HG03139 (cell line): Measurements from ENCODE around the gene HAL.
A peak's percentile ranks its signal among the peaks of the same experiment; 100 is the strongest.
"Not testable (repeated sequence)": the region's sequence is repeated elsewhere in the genome, so short reads cannot be mapped to it uniquely, and the experiment has no call there.

ENCODE experiments used
- ATAC-seq: cut with Tn5 transposase; IDR thresholded peaks from one replicate; pipeline ENCODE4 v1.9.1; 2021; ENCODE audit not compliant: unreplicated experiment

HAL gene

DNA sequence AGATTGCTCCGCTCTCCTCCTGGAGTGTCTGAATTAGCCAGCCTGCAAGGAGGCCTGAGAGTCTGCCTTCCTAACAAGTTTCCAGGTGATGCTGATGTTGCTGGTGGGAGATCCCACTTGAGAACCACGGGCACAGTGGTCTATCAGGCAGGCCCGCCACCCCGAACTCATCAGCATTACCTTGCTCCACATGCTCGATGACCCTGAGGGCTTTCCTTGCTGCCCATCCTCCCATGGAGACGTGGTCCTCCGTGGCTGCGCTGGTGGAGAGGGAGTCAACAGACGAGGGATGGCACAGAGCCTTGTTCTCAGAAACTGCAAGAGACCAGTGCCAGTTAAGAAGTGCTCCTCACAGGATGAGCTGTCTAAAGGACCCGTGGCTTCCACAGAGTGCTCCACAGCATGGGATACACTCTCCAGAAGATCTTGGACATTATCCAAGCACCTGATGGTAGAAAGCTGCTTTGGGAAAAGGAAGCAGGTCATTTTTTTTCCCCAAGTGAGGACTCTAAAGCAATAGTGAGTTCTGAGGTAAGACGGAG, 18.3 kb downstream of the HAL start:
- no peak for ATAC-seq

DNA sequence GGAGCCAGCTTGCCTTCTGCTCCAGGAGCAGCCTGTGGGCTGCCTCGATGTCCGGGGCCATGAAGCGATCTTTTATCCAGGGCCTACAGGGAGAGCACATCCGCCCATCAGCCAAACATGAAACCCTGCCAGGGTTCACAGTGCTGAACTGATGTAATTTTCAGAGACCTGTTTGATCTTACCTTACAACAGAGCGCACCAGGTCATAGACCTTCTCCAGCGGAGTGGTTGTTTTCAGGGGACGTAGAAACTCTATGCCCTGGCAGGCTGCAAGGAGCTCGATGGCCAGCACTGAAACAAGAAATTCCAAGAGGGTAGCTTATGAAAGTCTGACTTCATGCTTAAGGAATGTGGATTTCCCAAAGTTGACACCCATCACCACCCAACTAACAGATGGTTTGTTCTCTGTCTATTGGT, 19.7 kb downstream of the HAL start:
- no peak for ATAC-seq

DNA sequence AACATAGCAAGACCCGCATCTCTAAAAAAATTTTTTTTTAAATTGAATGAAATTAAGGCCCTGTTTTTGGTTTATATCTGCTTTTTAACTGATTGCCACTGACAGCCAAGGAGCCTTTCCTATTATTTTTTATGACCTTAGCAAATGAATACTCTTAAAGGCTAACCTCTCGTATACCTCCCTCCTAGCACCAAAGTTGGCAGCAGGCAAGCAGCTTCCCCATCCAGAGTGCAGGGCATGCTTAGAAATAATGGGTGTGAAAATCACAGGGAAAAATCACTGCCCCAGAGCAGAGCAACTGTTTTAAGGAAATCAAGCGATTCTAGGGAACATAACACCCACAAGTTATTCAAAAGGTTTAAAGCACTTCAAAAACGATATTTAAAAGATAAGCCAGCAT, 20.7 kb downstream of the HAL start:
- no peak for ATAC-seq

DNA sequence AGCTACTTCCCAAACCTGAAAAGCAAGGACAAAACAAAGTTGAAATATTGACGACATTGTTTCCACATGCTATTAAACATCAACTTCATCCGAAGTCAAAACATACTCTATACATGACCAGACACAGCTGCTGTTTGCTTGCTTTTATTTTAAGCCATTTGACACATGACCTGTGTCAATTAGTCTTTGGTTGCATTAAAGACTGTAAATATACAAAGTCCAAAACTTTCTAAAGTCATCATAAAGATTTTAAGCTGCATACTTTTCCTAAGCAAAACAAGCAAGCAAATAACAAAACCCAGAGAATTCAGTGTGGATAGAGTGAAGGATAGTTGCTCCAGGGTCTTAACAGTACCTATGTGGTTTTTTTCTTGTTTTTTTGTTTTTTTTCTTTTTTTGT, 21.8 kb downstream of the HAL start:
- no peak for ATAC-seq

DNA sequence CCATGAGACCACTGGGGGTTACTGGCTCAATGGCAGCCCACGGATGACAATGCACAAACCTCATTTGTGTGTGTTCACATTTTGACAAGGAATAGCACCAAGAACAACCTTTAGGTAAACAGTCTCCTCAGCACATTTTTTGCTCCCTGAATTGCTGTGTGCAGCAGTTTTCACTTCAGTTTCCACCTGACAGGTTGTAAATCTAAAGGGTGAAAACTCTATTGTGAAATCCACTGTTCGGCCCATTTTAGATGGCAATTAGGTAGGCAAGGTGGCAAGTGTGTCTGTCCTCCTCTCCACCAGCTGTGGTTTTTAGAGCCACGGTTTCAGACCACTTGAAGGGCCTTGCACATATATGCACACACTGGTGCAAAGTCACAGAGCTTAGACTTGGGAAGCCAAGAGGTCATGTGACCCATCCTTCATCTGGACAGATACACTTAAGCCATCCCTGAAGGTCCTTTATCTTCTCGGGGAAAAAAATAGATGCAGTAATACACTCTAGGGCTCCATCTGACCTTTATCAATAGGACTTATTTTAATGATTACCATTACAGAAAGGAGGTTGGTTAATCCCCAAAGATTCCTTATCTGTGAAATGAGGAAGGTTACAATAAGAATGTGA, 23.2 kb downstream of the HAL start:
- no peak for ATAC-seq

DNA sequence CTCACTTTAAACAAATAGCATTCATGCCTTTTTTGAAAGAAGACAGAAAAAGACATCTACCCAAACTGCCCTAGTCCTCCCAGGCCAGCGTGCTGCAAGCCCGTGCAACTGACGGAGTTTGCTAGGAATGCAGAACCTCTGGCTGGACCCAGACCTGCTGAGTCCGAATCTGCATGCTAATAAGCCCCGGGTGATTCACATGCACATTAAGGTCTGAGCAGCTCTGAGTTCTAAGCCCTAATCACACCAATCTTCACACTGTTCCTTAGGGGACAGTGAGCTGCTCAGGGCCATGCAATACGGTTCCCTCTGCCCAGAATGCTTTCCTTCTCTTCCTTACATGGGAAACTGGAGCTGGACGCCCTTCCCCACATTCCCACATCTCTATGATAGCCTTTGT, 25.2 kb downstream of the HAL start:
- no peak for ATAC-seq

DNA sequence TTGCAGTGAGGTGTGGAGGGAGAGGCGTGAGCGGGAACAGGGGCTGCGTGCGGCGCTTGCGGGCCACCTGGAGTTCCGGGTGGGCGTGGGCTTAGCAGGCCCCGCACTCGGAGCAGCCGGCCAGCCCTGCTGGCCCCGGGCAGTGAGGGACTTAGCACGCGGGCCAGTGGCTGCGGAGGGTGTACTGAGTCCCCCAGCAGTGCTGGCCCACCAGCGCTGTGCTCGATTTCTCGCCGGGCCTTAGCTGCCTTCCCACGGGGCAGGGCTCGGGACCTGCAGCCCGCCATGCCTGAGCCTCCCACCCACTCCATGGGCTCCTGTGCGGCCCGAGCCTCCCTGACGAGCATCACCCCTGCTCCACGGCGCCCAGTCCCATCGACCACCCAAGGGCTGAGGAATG, 27.0 kb downstream of the HAL start:
- not testable (repeated sequence) for ATAC-seq

DNA sequence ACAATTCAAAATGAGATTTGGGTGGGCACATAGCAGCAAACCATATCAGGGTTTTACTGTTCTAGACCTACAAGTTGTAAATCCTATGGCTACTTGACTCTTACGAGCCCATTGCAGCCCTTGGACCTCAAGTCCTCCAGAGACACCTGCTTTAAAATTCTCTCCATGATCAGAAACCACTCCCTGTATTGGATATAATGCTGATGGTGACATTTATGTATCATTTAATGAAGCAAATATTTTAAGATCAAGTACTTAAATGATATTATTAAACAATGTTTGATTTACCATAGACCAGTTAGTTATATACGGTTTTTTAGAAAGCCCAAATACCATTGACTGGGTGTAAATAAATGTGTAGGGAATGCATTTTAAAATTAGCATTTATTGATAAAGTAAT, 28.8 kb downstream of the HAL start:
- no peak for ATAC-seq

DNA sequence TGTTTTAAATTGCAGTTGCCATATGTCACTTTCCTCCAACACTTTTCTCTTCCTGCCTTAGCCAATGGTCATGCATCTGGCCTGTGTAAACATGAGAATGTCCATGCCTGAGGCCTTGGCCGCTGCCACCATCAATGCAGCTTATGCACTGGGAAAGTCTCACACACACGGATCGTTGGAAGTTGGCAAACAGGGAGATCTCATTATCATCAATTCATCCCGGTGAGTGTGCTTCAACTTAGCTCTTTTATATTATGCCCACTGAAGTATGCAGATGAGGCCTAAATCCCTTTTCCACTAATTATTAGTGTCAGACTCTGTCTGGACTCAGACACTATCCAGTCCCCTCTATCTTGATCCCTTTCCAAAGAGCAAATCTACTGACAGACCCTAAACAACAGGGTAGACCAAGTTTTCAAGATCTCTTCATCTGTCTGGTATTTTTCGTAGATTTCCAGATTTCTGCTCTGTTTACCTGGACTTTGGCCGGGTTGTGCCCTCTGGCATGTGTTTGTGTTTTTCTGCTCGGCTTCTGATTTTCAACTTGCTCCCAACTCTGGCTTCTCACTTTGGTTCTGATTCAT, 29.8 kb downstream of the HAL start:
- no peak for ATAC-seq

DNA sequence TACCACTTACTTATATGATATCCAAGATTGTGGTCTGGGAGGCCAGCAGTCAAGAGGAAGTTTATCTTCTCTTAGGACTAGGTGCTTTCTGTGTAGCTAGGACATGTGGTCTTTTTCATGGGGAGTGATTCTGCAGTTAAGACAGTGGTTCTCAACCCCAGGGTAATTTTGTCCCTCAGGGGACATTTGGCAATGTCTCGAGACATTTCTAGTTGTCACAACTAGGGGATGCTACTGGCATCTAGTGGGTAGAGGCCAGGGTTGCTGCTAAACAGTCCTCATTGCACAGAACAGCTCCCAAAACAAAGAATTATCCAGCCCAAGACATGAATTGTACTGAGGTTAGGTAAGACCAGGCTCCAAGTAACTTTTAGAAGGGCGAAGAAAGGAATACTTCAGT, 33.0 kb downstream of the HAL start:
- ATAC-seq: no peak

DNA sequence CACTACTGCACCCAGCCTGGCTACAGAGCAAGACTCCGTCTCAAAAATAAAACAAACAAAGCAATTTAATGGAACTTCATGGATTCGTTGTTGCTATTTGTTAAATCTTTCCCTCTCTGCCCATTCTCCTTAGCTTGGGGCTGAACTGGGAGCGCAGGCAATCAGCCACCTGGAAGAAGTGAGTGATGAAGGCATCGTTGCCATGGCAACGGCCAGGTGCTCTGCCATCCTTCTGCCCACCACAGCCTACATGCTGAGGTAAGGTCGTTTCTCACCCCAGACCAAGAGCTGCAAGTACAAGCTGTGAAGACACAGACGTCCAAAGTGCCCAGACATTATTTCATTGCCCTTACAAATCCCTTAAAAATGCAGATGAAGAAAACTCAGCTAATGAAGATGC, 33.9 kb downstream of the HAL start:
- ATAC-seq: no peak

DNA sequence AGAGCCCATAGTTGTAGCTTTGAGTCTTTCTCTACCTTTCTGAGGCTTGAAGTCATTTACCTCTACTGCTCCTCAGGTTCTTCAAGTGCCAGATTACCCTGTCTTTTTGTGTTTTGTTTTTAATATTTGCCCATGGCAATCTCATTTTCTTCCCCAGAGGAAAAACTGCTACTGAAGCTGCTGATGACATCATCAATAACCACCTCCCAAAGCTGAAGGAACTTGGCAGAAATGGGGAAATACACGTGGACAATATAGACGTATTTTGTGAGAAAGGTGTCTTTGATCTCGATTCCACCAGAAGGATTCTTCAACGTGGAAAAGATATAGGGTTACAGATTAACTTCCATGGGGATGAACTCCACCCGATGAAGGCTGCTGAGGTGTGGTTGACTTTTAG, 35.9 kb downstream of the HAL start:
- ATAC-seq: no peak

DNA sequence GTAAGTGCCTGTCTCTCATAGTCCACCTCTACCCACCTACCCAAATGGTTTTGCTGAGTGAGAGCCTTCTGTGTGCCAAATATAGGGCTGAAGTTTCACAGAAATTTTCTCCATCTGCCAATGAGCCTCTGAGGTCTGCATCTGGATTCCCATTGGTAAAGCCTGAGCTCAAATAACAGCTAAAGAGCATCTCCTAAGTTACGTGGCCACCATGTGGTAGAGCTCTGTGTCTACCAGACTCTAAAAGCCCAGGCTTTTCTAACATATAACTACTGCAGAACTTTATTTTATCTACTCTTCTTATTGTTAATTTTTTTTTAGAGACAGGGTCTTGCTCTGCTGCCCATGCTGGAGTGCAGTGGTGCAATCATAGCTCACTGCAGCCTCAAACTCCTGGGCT, 37.0 kb downstream of the HAL start:
- ATAC-seq: no peak

DNA sequence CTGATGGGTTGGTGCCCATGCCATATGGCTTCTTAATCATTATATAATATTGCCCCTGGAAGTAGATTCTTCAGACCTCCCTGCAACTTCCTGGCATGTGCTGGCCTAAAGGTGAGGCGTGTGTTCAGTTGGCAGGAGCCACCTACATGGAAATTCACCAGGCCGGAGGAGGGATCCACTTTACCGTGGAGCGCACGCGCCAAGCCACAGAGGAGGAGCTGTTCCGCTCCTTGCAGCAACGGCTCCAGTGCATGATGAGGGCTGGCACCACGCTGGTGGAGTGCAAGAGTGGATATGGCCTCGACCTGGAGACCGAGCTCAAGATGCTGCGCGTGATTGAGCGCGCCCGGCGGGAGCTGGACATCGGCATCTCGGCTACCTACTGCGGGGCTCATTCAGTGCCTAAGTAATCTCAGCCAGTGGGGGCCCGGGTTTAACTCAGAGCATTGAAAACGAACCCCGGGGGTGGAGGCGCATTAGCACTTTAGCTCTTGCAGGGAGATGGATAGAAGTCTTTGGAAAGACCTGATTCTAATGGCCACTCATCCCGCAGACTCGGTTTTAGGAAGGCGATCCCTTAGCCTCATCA, 39.5 kb downstream of the HAL start:
- no peak for ATAC-seq

DNA sequence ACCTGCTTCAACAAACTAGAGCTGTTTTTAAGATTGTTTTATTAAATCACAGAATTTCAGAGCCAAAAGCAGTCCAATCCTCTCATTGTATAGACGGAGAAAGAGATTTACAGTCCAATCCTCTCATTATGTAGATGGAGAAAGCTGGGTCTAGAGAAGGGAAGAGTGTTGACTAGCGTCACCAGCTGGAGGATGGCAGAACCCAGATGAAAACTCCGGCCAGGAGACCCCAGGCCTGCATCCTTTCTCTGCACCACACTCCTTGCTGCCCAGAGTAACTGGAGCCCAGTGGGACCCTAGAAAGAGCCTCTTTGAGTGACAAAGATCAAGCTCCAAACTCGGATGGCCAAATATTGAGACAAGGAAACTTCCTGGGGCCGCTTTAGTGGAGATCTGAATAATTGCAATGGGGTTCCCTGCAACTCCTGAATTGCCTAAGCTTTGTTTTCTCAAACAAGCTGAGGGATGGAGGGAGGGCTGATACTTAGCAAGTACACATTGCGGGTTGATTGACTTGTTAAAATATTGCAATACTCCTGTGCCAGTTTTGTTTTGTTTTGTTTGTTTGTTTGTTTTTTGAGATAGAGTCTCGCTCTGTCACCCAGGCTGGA, 40.5 kb downstream of the HAL start:
- ATAC-seq: no peak

DNA sequence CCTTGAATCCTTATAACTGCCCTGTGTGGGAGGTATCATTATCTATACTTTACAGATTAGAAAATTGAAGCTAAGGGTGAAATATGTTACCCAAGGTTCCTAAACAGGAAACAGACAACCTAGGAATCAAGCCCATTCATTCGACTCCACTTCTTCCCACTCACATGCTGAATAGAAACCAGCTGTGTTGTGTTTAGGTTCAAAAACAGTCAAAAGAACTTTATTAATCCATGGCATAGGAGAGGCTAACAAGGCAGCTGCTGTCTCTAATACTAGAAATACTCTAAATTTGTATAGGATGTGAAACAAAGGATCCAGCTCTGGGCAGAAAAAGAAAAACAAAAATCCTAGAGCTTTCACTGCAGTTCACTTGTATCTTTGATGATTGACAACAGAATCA, 43.1 kb downstream of the HAL start:
- no peak for ATAC-seq

DNA sequence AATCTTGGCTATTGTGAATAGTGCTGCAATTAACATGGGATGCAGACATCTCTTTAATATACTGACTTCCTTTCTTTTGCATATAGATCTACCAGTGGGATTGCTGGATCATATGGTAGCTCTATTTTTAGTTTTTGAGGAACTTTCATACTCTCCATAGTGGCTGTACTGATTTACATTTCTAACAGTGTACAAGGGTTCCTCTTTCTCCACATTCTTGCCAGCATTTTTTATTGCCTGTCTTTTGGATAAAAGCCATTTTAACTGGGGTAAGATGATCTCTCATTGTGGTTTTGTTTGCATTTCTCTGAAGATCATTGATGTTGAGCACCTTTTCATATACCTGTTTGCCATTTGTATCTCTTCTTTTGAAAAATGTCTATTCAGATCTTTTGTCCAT, 44.6 kb downstream of the HAL start:
- ATAC-seq: no peak

DNA sequence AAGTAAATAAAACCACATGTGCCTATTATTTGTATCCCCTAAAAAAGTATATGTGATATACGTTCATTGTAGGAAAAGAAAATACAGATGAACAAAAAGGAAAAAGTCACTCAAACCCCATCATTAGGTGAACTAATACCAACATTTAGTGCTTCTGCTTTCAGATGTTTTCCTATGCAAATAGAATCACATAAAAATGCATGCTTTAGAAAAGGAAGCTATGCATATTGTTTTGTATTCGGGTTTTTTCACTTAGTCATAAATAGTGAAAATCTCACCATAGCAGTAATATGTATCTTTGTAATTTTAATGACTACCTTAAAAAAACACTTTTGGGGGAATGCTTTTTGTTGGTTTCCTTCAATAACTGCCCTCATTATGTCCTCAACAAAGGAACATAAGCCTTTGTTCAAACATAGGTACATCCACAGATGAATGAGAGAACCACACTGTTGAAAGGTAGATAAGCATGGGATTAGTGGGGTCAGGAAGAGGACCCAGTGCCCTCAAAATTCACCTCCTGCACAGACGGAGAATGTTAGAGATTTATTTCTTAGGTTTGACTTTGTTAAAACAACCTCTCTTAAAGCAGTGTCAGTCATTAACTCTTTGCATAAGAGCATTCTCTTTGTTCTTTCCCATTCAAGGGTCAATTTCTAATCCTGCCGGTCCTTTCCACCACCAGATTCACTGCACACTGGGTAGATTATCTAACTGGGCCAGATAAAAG, 46.5 kb downstream of the HAL start:
- ATAC-seq: no peak

DNA sequence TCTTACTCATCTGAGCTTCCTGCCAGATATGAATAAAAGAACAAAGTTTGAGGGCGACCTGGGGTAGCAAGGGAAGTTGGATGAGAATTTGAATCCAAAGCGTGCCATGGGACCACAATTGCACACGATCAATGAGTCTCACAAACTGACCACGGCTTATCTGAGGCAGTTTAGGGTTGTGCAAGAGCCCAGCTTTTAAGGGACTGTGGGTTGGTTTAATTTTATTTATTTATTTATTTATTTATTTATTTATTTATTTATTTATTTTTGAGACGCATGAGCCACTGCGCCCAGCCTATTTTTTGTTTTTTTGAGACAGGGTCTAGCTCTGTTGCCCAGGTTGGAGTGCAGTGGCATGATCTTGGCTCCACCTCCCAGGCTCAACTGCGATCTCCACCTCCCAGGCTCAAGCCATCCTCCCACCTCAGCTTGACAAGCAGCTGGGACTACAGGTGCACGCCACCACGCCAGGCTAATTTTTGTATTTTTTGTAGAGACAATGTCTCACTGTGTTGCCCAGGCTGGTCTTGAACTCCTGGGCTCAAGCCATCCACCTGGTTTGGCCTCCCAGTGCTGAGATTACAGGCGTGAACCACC, 51.9 kb downstream of the HAL start:
- no peak for ATAC-seq

DNA sequence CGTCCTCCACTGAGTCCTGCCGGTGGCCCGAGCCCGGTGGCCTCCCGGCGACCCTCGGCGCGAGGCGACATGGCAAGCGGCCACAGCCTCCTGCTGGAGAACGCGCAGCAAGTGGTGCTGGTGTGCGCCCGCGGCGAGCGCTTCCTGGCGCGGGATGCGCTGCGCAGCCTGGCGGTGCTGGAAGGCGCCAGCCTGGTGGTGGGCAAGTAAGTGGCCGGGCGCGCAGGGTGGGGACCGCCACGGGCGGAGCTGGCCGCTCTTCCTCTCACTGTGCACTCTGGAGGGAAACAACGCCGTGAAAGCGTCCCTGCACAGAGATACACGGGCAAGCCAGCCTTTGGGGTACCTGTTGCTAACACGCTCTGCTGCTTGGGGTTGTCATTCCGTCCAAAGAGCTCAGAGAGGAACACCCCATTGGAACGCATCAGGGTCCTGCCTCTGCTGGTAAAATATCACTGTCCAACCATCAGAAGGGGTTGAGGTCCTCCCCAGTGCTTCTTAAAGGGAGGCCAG, 52.8 kb downstream of the HAL start, which contains the start of gene AMDHD1:
TSS of gene AMDHD1 (plus strand) at position 2 of the 513 bp plus-strand sequence. CDS start at position 70, 68 bp downstream.
- peak; percentile 57 for ATAC-seq
